NB4 (cell line): Measurements from ENCODE around the gene GFRA4.

Source experiments
- DNase-seq: peaks from one replicate; pipeline ENCODE4 v3.0.0; 2010; ENCODE audit warnings: low read depth
- H3K4me3 ChIP-seq: one replicate; pipeline ENCODE4 v1.5.1; 2011; ENCODE audit warnings: mild to moderate bottlenecking, low read depth, low read length, moderate library complexity
- CTCF ChIP-seq: IDR thresholded peaks from one replicate; pipeline ENCODE4 v1.5.1; 2012; ENCODE audit warnings: low read depth, low read length
- MAX ChIP-seq: IDR thresholded peaks from 2 replicates; pipeline ENCODE4 v1.6.1; 2011; ENCODE audit warnings: low read depth, low read length
- MYC ChIP-seq: IDR thresholded peaks from 2 replicates; pipeline ENCODE4 v1.6.1; 2011; ENCODE audit warnings: low read depth, low read length
- POLR2A ChIP-seq: IDR thresholded peaks from 2 replicates; pipeline ENCODE4 v1.6.1; 2011; ENCODE audit warnings: mild to moderate bottlenecking; ENCODE audit not compliant: insufficient read length; ENCODE audit errors: extremely low read depth

The GFRA4 gene

GRCh38 chr20:3647473-3647872, 15.7 kb downstream of the GFRA4 start:
- no peak overlapping the region for H3K4me3 ChIP-seq
- TF ChIP-seq POLR2A: no peak
- no peak for TF ChIP-seq MYC
- no peak for TF ChIP-seq CTCF
- no peak for TF ChIP-seq MAX
- DNase-seq: no peak

GRCh38 chr20:3646651-3647050, 16.5 kb downstream of the GFRA4 start:
- DNase-seq: no peak
- no peak for TF ChIP-seq CTCF
- TF ChIP-seq POLR2A: no peak
- no peak for TF ChIP-seq MAX
- no peak for TF ChIP-seq MYC
- H3K4me3 ChIP-seq: no peak overlapping the region

GRCh38 chr20:3646067-3646440, 17.1 kb downstream of the GFRA4 start:
- no peak for DNase-seq

GRCh38 chr20:3645309-3646066, 17.7 kb downstream of the GFRA4 start:
- DNase-seq: no peak
- TF ChIP-seq CTCF (no peak), MYC (no peak), MAX (no peak), POLR2A (no peak)

More at GRCh38 chr20:3646067-3646440, 17.1 kb downstream of the GFRA4 start:
- no peak overlapping the region for H3K4me3 ChIP-seq
- TF ChIP-seq CTCF: no peak
- TF ChIP-seq MAX: no peak
- TF ChIP-seq POLR2A: no peak
- TF ChIP-seq MYC: no peak

GRCh38 chr20:3640259-3640658, 22.9 kb downstream of the GFRA4 start:
- no peak overlapping the region for H3K4me3 ChIP-seq
- no peak for TF ChIP-seq MAX
- no peak for TF ChIP-seq POLR2A
- TF ChIP-seq MYC: no peak
- no peak for TF ChIP-seq CTCF
- DNase-seq: no peak

More at GRCh38 chr20:3645309-3646066, 17.7 kb downstream of the GFRA4 start:
- H3K4me3 ChIP-seq: no peak overlapping the region
